HG02852 (cell line): Measurements from ENCODE around the gene CCDC7.

ENCODE experiments used
- ATAC-seq: cut with Tn5 transposase; IDR thresholded peaks from one replicate; pipeline ENCODE4 v1.9.1; 2021; ENCODE audit warnings: mild to moderate bottlenecking, moderate library complexity; ENCODE audit not compliant: unreplicated experiment

Gene CCDC7

DNA sequence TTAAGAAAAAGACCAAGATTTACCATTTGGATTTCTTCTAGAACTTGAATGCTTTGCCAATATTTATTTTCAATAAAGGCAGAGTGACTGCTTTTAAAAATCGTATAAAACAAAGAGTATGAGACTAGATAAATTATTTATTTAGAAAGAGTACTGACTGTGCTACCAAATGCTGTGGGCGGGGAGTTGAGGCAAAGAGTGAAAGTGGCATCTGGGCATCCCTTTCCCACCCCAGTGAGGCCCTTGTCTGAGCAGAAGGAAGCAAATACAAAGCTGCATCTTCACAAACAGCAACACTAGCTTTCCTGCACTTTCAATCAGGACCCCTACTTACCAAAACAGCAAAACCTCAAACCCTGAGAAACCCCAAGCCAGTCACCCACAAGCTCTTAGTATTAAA, 477.2 kb downstream of the CCDC7 start:
- no peak for ATAC-seq

DNA sequence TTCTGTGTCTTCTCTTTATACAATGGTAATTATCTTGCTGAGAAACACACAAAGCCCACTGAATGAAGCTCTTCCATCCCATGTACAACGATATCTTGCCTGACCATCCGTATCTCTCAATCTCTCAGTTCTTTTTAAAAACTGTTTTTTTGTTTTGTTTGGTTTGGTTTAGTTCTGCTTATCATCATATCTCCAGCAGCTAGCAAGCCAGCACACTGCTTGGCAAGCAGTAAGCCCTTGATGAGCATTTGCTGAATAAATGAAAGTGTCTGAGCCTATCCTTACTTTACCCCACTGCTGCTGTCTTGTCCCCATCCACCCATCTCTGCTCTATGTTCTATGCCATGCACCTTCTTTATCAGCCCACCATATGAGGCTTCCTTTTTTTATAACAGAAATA, 477.9 kb downstream of the CCDC7 start:
- ATAC-seq, result no peak
